ENCODE results near the gene RELN.

DNA sequence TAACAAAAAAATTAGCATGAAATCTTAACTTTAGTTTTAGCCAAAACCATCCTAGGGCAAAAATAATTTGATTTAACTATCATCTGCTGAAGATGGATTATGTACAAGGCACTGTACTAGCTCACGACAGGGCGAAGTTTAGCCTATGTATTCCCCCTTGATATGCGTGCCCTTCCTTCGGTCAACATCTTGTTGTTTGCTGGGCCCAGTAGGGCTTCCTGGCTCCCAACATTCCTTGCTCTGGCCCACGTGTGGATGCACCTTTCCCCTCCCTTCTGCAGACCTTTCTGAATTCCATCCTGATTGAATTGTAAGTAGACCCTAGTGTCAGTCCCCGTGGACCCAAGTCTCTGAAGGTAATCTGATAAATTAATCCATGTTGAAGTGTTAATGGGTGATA is 212.0 kb downstream of the RELN start:
- TF ChIP-seq, protein P1, sequence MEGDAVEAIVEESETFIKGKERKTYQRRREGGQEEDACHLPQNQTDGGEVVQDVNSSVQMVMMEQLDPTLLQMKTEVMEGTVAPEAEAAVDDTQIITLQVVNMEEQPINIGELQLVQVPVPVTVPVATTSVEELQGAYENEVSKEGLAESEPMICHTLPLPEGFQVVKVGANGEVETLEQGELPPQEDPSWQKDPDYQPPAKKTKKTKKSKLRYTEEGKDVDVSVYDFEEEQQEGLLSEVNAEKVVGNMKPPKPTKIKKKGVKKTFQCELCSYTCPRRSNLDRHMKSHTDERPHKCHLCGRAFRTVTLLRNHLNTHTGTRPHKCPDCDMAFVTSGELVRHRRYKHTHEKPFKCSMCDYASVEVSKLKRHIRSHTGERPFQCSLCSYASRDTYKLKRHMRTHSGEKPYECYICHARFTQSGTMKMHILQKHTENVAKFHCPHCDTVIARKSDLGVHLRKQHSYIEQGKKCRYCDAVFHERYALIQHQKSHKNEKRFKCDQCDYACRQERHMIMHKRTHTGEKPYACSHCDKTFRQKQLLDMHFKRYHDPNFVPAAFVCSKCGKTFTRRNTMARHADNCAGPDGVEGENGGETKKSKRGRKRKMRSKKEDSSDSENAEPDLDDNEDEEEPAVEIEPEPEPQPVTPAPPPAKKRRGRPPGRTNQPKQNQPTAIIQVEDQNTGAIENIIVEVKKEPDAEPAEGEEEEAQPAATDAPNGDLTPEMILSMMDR (IDR thresholded peaks at IDR 0.05), result no peak
- TF ChIP-seq TCF7L2 (IDR thresholded peaks at IDR 0.05; ENCODE audit: low read depth, low read length), result no peak
- no peak for TF ChIP-seq POLR2AphosphoS5 (IDR thresholded peaks at IDR 0.05; ENCODE audit: low read depth, low read length)
- TF ChIP-seq SIN3A (IDR thresholded peaks at IDR 0.05; ENCODE audit: borderline replicate concordance, insufficient read depth, low read depth, low read length), result no peak

Measured in Panc1 (cell line).